ENCODE measurements around the gene ANK2. TPM values are rescaled to one million over a fixed set of nuclear protein-coding genes. Genes with fewer than 3 reads are reported as not detected.

Gene ANK2

GRCh38 chr4:113419631-113420030 is 370.2 kb downstream of the ANK2 start:
- Histone ChIP-seq H3K79me2 (ENCODE audit: control insufficient read depth, insufficient read depth, low read length) (no peaks in the 10 kb centered on the region), H3K4me2 (ENCODE audit: low read length) (no peak overlapping the region), H2BK120ac (ENCODE audit: low read depth, low read length) (no peak overlapping the region), H3K18ac (ENCODE audit: low read length) (no peak overlapping the region), H4K5ac (ENCODE audit: low read length) (no peak overlapping the region), H3K23ac (ENCODE audit: low read length) (no peak overlapping the region), H3K4ac (ENCODE audit: low read depth, low read length) (no peak overlapping the region), H2AK5ac (ENCODE audit: low read length) (no peak overlapping the region), H3K36me3 (ENCODE audit: control insufficient read depth, insufficient read depth, low read length) (no peaks in the 10 kb centered on the region), H3K4me1 (ENCODE audit: control insufficient read depth, low read depth, low read length) (no peaks in the 10 kb centered on the region), H3K9ac (ENCODE audit: low read length) (no peak overlapping the region), H4K8ac (ENCODE audit: low read depth, low read length) (no peak overlapping the region), H2BK15ac (replicated peaks; ENCODE audit: low read depth) (no peak overlapping the region), H3K4me3 (ENCODE audit: low read length) (no peak overlapping the region), H3K27ac (ENCODE audit: low read depth, low read length) (no peak overlapping the region), H2BK5ac (ENCODE audit: low read length) (no peak overlapping the region), H3K27me3 (ENCODE audit: insufficient read depth, low read length, poor library complexity) (no peaks in the 10 kb centered on the region), H3K79me1 (ENCODE audit: low read length) (no peaks in the 10 kb centered on the region), H3K56ac (ENCODE audit: low read length) (no peak overlapping the region)
- WGBS (ENCODE audit: extremely low coverage, insufficient coverage, low lambda C conversion rate): no CpG with 5 or more reads among the region's 2 CpGs
- DNase-seq: no peak

- H2AK5ac ChIP-seq (ENCODE audit: low read length): no peak overlapping the region
- no peaks in the 10 kb centered on the region for H3K79me2 ChIP-seq (ENCODE audit: control insufficient read depth, insufficient read depth, low read length)
- DNase-seq: no peak
- no peak overlapping the region for H3K9ac ChIP-seq (ENCODE audit: low read length)
- no peak overlapping the region for H3K4me2 ChIP-seq (ENCODE audit: low read length)
- H3K27me3 ChIP-seq (ENCODE audit: insufficient read depth, low read length, poor library complexity): no peaks in the 10 kb centered on the region
- H3K4me1 ChIP-seq (ENCODE audit: control insufficient read depth, low read depth, low read length): no peaks in the 10 kb centered on the region
- H3K79me1 ChIP-seq (ENCODE audit: low read length): no peaks in the 10 kb centered on the region
- no peak overlapping the region for H2BK5ac ChIP-seq (ENCODE audit: low read length)
- no peak overlapping the region for H4K8ac ChIP-seq (ENCODE audit: low read depth, low read length)
- H3K36me3 ChIP-seq (ENCODE audit: control insufficient read depth, insufficient read depth, low read length): no peaks in the 10 kb centered on the region
- H2BK120ac ChIP-seq (ENCODE audit: low read depth, low read length): no peak overlapping the region
- no peak overlapping the region for H3K27ac ChIP-seq (ENCODE audit: low read depth, low read length)
- no peak overlapping the region for H3K4ac ChIP-seq (ENCODE audit: low read depth, low read length)
- H3K23ac ChIP-seq (ENCODE audit: low read length): no peak overlapping the region
- H3K4me3 ChIP-seq (ENCODE audit: low read length): no peak overlapping the region
- H2BK15ac ChIP-seq (replicated peaks; ENCODE audit: low read depth): no peak overlapping the region
- H3K56ac ChIP-seq (ENCODE audit: low read length): no peak overlapping the region
- no peak overlapping the region for H4K5ac ChIP-seq (ENCODE audit: low read length)
- H3K18ac ChIP-seq (ENCODE audit: low read length): no peak overlapping the region
Observed at GRCh38 chr4:113420938-113421337, 371.5 kb downstream of the ANK2 start.

DNA sequence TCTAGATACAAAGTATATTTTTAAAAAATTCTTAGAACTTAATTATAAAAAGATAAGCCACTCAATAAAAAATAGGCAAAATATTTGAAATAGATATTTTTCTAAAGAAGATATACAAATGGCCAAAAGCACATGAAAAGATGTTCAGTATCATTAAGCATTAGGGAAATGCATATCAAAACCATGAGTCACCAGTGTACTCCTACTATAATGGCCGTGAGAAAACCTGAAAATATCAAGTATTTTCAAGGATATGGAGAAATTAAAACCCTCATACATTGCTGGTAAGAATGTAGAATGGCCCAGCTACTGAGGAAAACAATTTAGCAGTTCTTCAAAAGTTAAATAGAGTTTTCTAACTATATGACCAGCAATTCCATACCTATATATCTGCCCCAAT is 374.2 kb downstream of the ANK2 start:
- Histone ChIP-seq H3K56ac (ENCODE audit: low read length) (no peak overlapping the region), H2BK120ac (ENCODE audit: low read depth, low read length) (no peak overlapping the region), H3K36me3 (ENCODE audit: control insufficient read depth, insufficient read depth, low read length) (no peaks in the 10 kb centered on the region), H3K79me2 (ENCODE audit: control insufficient read depth, insufficient read depth, low read length) (no peaks in the 10 kb centered on the region), H4K5ac (ENCODE audit: low read length) (no peak overlapping the region), H3K79me1 (ENCODE audit: low read length) (no peaks in the 10 kb centered on the region), H3K4me3 (ENCODE audit: low read length) (no peak overlapping the region), H3K18ac (ENCODE audit: low read length) (no peak overlapping the region), H3K27me3 (ENCODE audit: insufficient read depth, low read length, poor library complexity) (no peaks in the 10 kb centered on the region), H3K4ac (ENCODE audit: low read depth, low read length) (no peak overlapping the region), H3K23ac (ENCODE audit: low read length) (no peak overlapping the region), H4K8ac (ENCODE audit: low read depth, low read length) (no peak overlapping the region), H3K4me2 (ENCODE audit: low read length) (no peak overlapping the region), H2AK5ac (ENCODE audit: low read length) (no peak overlapping the region), H2BK5ac (ENCODE audit: low read length) (no peak overlapping the region), H3K4me1 (ENCODE audit: control insufficient read depth, low read depth, low read length) (no peaks in the 10 kb centered on the region), H3K27ac (ENCODE audit: low read depth, low read length) (no peak overlapping the region), H3K9ac (ENCODE audit: low read length) (no peak overlapping the region), H2BK15ac (replicated peaks; ENCODE audit: low read depth) (no peak overlapping the region)
- DNase-seq: no peak
- WGBS (ENCODE audit: extremely low coverage, insufficient coverage, low lambda C conversion rate): no CpG with 5 or more reads among the region's 1 CpG

DNA sequence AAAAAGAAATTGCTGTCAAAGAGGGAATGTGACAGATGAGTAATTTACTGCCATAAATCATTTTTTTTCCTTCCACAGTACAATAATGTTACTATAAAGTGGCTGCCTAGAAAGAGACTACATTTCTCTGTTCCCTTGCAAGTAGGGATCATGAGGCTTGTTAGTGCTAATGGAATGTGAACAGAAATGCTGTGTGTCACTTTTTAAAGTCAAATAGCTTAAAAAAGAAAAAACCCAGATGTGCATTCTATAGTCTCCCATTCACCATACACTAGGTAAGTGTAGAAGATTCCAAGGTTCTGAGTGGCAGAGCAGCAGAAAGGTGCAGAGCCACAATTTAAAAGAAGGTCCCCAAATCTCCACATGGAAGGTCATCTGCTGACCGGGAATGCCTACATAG is 383.7 kb downstream of the ANK2 start:
- Histone ChIP-seq H3K4me3 (ENCODE audit: low read length) (no peak overlapping the region), H2BK15ac (replicated peaks; ENCODE audit: low read depth) (no peak overlapping the region), H3K36me3 (ENCODE audit: control insufficient read depth, insufficient read depth, low read length) (no peaks in the 10 kb centered on the region), H3K56ac (ENCODE audit: low read length) (no peak overlapping the region), H2BK5ac (ENCODE audit: low read length) (no peak overlapping the region), H3K4me2 (ENCODE audit: low read length) (no peak overlapping the region), H2BK120ac (ENCODE audit: low read depth, low read length) (no peak overlapping the region), H3K27ac (ENCODE audit: low read depth, low read length) (no peak overlapping the region), H3K9ac (ENCODE audit: low read length) (no peak overlapping the region), H3K27me3 (ENCODE audit: insufficient read depth, low read length, poor library complexity) (no peaks in the 10 kb centered on the region), H4K8ac (ENCODE audit: low read depth, low read length) (no peak overlapping the region), H4K5ac (ENCODE audit: low read length) (no peak overlapping the region), H3K23ac (ENCODE audit: low read length) (no peak overlapping the region), H3K18ac (ENCODE audit: low read length) (no peak overlapping the region), H3K79me2 (ENCODE audit: control insufficient read depth, insufficient read depth, low read length) (no peaks in the 10 kb centered on the region), H3K4ac (ENCODE audit: low read depth, low read length) (no peak overlapping the region), H3K4me1 (ENCODE audit: control insufficient read depth, low read depth, low read length) (no peaks in the 10 kb centered on the region), H3K79me1 (ENCODE audit: low read length) (no peaks in the 10 kb centered on the region), H2AK5ac (ENCODE audit: low read length) (no peak overlapping the region)
- no CpG with 5 or more reads among the region's 1 CpG for WGBS (ENCODE audit: extremely low coverage, insufficient coverage, low lambda C conversion rate)
- DNase-seq: no peak

Small RNA genes lying within 50 kb of the gene (small RNA-seq; reads per million reads assigned to genes)
- gene MIR8082 (ENCODE audit: insufficient read depth) (not detected), gene RN7SL184P (ENCODE audit: insufficient read depth) (not detected), gene RNU1-138P (ENCODE audit: insufficient read depth) (not detected)
